Measurements from ENCODE around the gene STT3B.

STT3B gene

GRCh38 chr3:31654998-31655397 is 122.3 kb downstream of the STT3B start:
- DNase-seq: no peak

GRCh38 chr3:31659246-31659645 is 126.5 kb downstream of the STT3B start:
- no peak for DNase-seq

GRCh38 chr3:31661286-31661685 is 128.6 kb downstream of the STT3B start:
- DNase-seq: no peak

GRCh38 chr3:31661993-31662670 is 129.4 kb downstream of the STT3B start:
- no peak for DNase-seq

- no peak for DNase-seq
These were observed 131.3 kb downstream of the STT3B start for GRCh38 chr3:31664031-31664430.

- DNase-seq: no peak
These were observed 134.9 kb downstream of the STT3B start for GRCh38 chr3:31667582-31667981.

GRCh38 chr3:31668242-31668641 is 135.5 kb downstream of the STT3B start:
- DNase-seq: no peak

GRCh38 chr3:31670136-31670535 is 137.4 kb downstream of the STT3B start:
- DNase-seq: no peak

GRCh38 chr3:31670722-31671121 is 138.0 kb downstream of the STT3B start:
- no peak for DNase-seq

- DNase-seq: no peak
These were observed 138.7 kb downstream of the STT3B start for GRCh38 chr3:31671451-31671850.

GRCh38 chr3:31671976-31672375 is 139.3 kb downstream of the STT3B start:
- DNase-seq: no peak

- DNase-seq: no peak
These were observed 141.2 kb downstream of the STT3B start for GRCh38 chr3:31673950-31674349.

- no peak for DNase-seq
These were observed 143.8 kb downstream of the STT3B start for GRCh38 chr3:31676556-31676955.

- DNase-seq: no peak
These were observed 147.5 kb downstream of the STT3B start for GRCh38 chr3:31680072-31680870.

Measured in hematopoietic multipotent progenitor cell treated with erythropoietin and hydrocortisone succinate and interleukin-3 and kit ligand, for 8 days (in vitro differentiated cells).